ENCODE data around the gene ADGRF1. TPM values are rescaled to one million over a fixed set of nuclear protein-coding genes. Genes with fewer than 3 reads are reported as not detected.
A peak's percentile ranks its signal among the peaks of the same experiment; 100 is the strongest.

ADGRF1 gene
- total RNA-seq, 4 donors from 2014 or later, result 7.4 to 57.0 (median 43.6) TPM

- intact Hi-C loops (cut with DNase I), result no loop called here
- Histone ChIP-seq H3K36me3 (no peaks in the 10 kb centered on the region), H3K4me3 (no peak overlapping the region), H3K9me3 (no peaks in the 10 kb centered on the region), H3K4me1 (peaks cover 0 to 10% (median 0%) of the 10 kb centered on the region in 3 donors), H3K27me3 (peaks cover 0 to 6% (median 0%) of the 10 kb centered on the region in 4 donors), H3K27ac (peak overlapping the region in 3 of 4 donors; percentile 19 to 53 (median 42))
- 65 to 73% methylated on average over 8 of the region's 8 CpGs for WGBS, 2 donors
- TF ChIP-seq POLR2A (IDR thresholded peaks at IDR 0.05) (no peak), CTCF (IDR thresholded peaks at IDR 0.05) (no peak)
- DNase-seq, result no peak
These were observed 92.4 kb downstream of the ADGRF1 start for GRCh38 chr6:46949632-46950280.

- H3K36me3 ChIP-seq, result no peaks in the 10 kb centered on the region
- 72 to 86% methylated on average over 8 of the region's 8 CpGs for WGBS, 2 donors
- no peaks in the 10 kb centered on the region for H3K9me3 ChIP-seq
- intact Hi-C loops (cut with DNase I), result no loop called here
- peaks cover 0 to 6% (median 0%) of the 10 kb centered on the region in 3 donors for H3K4me1 ChIP-seq
- H3K4me3 ChIP-seq, result no peak overlapping the region
- no peaks in the 10 kb centered on the region for H3K27me3 ChIP-seq
- TF ChIP-seq POLR2A (IDR thresholded peaks at IDR 0.05), result no peak
- TF ChIP-seq CTCF (IDR thresholded peaks at IDR 0.05), result no peak
- H3K27ac ChIP-seq, result peak overlapping the region in 3 of 4 donors; percentile 42 to 60 (median 53)
- DNase-seq, result no peak
These were observed 93.4 kb downstream of the ADGRF1 start for GRCh38 chr6:46948699-46949098.

Other genes starting within 250 kb of the ADGRF1 start
- gene MEP1A, start 248.9 kb downstream of the ADGRF1 start, total RNA-seq, result under 1 TPM in 1 of 4 donors, not detected in 3; 0.09 TPM
- 1 to 10 TPM; 1.1 to 9.5 (median 4.0) TPM for gene ADGRF5, start 120.4 kb downstream of the ADGRF1 start, total RNA-seq